ENCODE data around the gene C2orf68. TPM values are rescaled to one million over a fixed set of nuclear protein-coding genes. Genes with fewer than 3 reads are reported as not detected.
"Not testable (repeated sequence)": the region's sequence is repeated elsewhere in the genome, so short reads cannot be mapped to it uniquely, and the experiment has no call there.

The C2orf68 gene
- total RNA-seq, 4 donors from 2014 or later = 24.0 to 30.1 (median 25.8) TPM

DNA sequence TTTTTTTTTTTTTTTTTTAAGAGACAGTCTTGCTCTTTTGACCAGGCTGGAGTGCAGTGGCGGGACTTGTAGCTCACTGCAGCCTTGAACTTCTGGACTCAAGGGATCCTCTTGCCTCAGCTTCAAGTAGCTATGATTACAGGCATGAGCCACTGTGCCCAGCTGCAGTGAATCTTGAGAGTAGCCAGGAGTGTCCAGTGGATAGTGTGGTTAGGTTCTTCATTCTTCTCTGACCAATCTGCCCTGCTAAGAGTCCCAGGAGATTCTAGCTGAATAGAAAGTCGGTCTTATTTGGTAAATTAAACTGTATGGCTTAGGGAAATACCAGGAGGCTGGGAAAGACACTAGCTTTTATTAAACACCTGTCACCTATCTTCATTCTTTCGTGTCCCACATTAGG, 19.4 kb upstream of the C2orf68 start:
- TF ChIP-seq, protein P1, sequence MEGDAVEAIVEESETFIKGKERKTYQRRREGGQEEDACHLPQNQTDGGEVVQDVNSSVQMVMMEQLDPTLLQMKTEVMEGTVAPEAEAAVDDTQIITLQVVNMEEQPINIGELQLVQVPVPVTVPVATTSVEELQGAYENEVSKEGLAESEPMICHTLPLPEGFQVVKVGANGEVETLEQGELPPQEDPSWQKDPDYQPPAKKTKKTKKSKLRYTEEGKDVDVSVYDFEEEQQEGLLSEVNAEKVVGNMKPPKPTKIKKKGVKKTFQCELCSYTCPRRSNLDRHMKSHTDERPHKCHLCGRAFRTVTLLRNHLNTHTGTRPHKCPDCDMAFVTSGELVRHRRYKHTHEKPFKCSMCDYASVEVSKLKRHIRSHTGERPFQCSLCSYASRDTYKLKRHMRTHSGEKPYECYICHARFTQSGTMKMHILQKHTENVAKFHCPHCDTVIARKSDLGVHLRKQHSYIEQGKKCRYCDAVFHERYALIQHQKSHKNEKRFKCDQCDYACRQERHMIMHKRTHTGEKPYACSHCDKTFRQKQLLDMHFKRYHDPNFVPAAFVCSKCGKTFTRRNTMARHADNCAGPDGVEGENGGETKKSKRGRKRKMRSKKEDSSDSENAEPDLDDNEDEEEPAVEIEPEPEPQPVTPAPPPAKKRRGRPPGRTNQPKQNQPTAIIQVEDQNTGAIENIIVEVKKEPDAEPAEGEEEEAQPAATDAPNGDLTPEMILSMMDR (IDR thresholded peaks at IDR 0.05) = no peak
- Histone ChIP-seq H3K9me3 (no peaks in the 10 kb centered on the region), H3K27me3 (no peaks in the 10 kb centered on the region), H3K36me3 (peaks cover 53 to 72% of the 10 kb centered on the region in 2 donors), H3K4me3 (replicated peaks in 1 of 3) (no peak overlapping the region), H3K4me1 (no peaks in the 10 kb centered on the region), H3K27ac (no peak overlapping the region)
- WGBS, 2 donors = 84 to 93% methylated on average over 3 of the region's 3 CpGs
- intact Hi-C loops (cut with DNase I) = loop anchor here (10.0 kb wide), 2 partner anchors 183 to 463 kb away; no protein-coding TSS in a partner anchor
- no peak for DNase-seq

DNA sequence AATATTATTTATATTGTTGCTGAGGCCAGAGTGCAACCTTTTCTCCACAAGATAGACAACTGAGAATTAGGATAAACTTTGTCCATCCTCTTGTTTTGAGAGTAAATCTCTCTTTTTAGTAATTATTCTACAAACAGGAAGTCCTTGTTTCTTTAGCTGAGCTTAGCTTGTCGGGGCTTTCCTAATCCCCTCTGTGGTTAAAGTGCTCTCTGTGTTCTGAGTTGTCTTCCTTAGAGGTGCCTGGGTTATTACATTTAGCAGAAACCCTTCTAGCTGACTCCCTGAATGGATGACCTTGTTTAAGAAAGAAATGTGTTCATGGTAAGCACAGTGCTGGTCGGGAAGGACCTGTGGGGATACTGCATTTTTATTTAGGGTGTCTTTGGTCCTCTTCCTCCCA, 16.8 kb upstream of the C2orf68 start:
- 57% methylated on average over 2 of the region's 2 CpGs for WGBS, 2 donors
- Histone ChIP-seq H3K27me3 (no peaks in the 10 kb centered on the region), H3K27ac (no peak overlapping the region), H3K36me3 (peaks cover 62 to 82% of the 10 kb centered on the region in 2 donors), H3K4me3 (replicated peaks in 1 of 3) (no peak overlapping the region), H3K4me1 (no peaks in the 10 kb centered on the region), H3K9me3 (no peaks in the 10 kb centered on the region)
- intact Hi-C loops (cut with DNase I) = no loop called here
- no peak for TF ChIP-seq POLR2A (IDR thresholded peaks at IDR 0.05)
- TF ChIP-seq, protein P1 (IDR thresholded peaks at IDR 0.05) = no peak
- no peak for DNase-seq

- no peak for DNase-seq
- Histone ChIP-seq H3K4me1 (no peaks in the 10 kb centered on the region), H3K9me3 (no peaks in the 10 kb centered on the region), H3K36me3 (peaks cover 69 to 73% of the 10 kb centered on the region in 2 donors), H3K4me3 (replicated peaks in 1 of 3) (no peak overlapping the region), H3K27me3 (no peaks in the 10 kb centered on the region), H3K27ac (no peak overlapping the region)
- WGBS, 2 donors = 92 to 93% methylated on average over 5 of the region's 5 CpGs
- TF ChIP-seq, protein P1 (IDR thresholded peaks at IDR 0.05) = no peak
- no peak for TF ChIP-seq POLR2A (IDR thresholded peaks at IDR 0.05)
- intact Hi-C loops (cut with DNase I) = no loop called here
These were observed 12.1 kb upstream of the C2orf68 start for GRCh38 chr2:85623991-85624390.

GRCh38 chr2:85621338-85621737, 9.5 kb upstream of the C2orf68 start:
- H3K36me3 ChIP-seq = peaks cover 50 to 57% of the 10 kb centered on the region in 2 donors
- peaks cover 11 to 12% of the 10 kb centered on the region in 2 donors for H3K4me1 ChIP-seq
- H3K27me3 ChIP-seq = no peaks in the 10 kb centered on the region
- 96 to 100% methylated on average over 1 of the region's 1 CpG for WGBS, 2 donors
- no peak overlapping the region for H3K27ac ChIP-seq
- no peak for DNase-seq
- H3K4me3 ChIP-seq (replicated peaks in 1 of 3) = no peak overlapping the region
- no peaks in the 10 kb centered on the region for H3K9me3 ChIP-seq
- TF ChIP-seq, protein P1 (IDR thresholded peaks at IDR 0.05) = no peak
- TF ChIP-seq POLR2A (IDR thresholded peaks at IDR 0.05) = no peak
- intact Hi-C loops (cut with DNase I) = no loop called here

DNA sequence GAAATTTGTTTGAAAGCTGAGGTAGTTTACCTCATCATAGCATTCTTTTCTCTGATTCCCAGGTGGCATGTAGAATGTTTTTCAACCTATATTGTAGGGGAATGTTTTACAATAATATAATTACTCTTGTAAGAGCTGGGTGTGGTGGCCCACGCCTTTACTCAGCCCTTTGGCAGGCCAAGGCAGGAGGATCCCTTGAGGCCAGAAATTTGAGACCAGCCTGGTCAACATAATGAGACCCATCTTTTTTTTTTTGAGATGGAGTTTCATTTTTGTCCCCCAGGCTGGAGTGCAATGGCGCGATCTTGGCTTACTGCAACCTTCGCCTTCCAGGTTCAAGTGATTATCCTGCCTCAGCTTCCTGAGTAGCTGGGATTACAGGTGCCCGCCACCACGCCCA, 7.8 kb upstream of the C2orf68 start:
- Histone ChIP-seq H3K4me3 (replicated peaks in 1 of 3) (no peak overlapping the region), H3K36me3 (peaks cover 34 to 40% of the 10 kb centered on the region in 2 donors), H3K27me3 (no peaks in the 10 kb centered on the region), H3K4me1 (peaks cover 15 to 16% of the 10 kb centered on the region in 2 donors), H3K27ac (no peak overlapping the region), H3K9me3 (no peaks in the 10 kb centered on the region)
- DNase-seq = no peak
- intact Hi-C loops (cut with DNase I) = no loop called here
- TF ChIP-seq POLR2A (IDR thresholded peaks at IDR 0.05) = no peak
- TF ChIP-seq, protein P1 (IDR thresholded peaks at IDR 0.05) = no peak
- WGBS, 2 donors = 87 to 94% methylated on average over 6 of the region's 6 CpGs

DNA sequence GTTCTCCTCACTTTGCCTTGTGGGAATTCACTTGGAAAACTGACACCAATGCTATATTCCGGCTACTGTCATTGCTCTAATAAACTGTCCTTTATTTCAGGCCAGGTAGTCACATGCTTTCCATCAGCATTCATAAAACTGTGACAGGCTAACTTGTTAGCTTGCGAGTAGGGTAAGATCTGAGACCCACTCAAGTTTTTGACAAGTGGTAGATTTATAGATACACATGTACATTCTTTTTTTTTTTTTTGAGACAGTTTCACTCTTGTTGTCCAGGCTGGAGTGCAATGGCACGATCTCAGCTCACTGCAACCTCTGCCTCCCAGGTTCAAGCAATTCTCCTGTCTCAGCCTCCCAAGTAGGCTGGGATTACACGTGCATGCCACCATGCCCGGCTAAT, 5.9 kb upstream of the C2orf68 start:
- Histone ChIP-seq H3K36me3 (peaks cover 20 to 24% of the 10 kb centered on the region in 2 donors), H3K4me1 (peaks cover 15 to 16% of the 10 kb centered on the region in 2 donors)
- intact Hi-C loops (cut with DNase I); H3K9me3 ChIP-seq; H3K27ac ChIP-seq; DNase-seq; H3K4me3 ChIP-seq (replicated peaks in 1 of 3); H3K27me3 ChIP-seq: not testable (repeated sequence)
- 76 to 91% methylated on average over 5 of the region's 5 CpGs for WGBS, 2 donors

Measured in thyroid gland (tissue), 4 donors.